Brain microvascular endothelial cell (primary cell): Measurements from ENCODE around the gene TMEM95.

Experiments used
- DNase-seq: peaks from one replicate; pipeline ENCODE4 v3.0.0-alpha.2; 2020
- H3K27ac ChIP-seq: fragments of 250-450 bp; sonication (Bioruptor Pico); 2 replicates; pipeline ENCODE4 v1.5.1; 2020; ENCODE audit warnings: mild to moderate bottlenecking, moderate library complexity
- H3K27me3 ChIP-seq: fragments of 250-450 bp; sonication (Bioruptor Pico); replicated peaks from 2 replicates; pipeline ENCODE4 v1.5.1; 2020; ENCODE audit warnings: mild to moderate bottlenecking
- H3K36me3 ChIP-seq: fragments of 250-450 bp; sonication (Bioruptor Pico); replicated peaks from 2 replicates; pipeline ENCODE4 v1.5.1; 2020; ENCODE audit warnings: mild to moderate bottlenecking
- H3K4me3 ChIP-seq: 2 replicates; pipeline ENCODE4 v1.5.1; 2011; ENCODE audit warnings: low read depth, mild to moderate bottlenecking, control low read depth, low read length, moderate library complexity
- CTCF ChIP-seq: IDR thresholded peaks from 2 replicates; pipeline ENCODE4 v1.5.1; 2011; ENCODE audit warnings: low read depth, mild to moderate bottlenecking, moderate library complexity, low read length, control low read depth, inconsistent platforms; ENCODE audit errors: missing control alignments
- in situ Hi-C: cut with HindIII; loops from 2 replicates; pipeline ENCODE4 v1.10.0; 2017; ENCODE audit warnings: low sequenced_read_pairs, low pct_ligation_motif_present

The TMEM95 gene

GRCh38 chr17:7384489-7385081 lies 29.6 kb downstream of the TMEM95 start:
- in situ Hi-C loops: no loop called here
- TF ChIP-seq CTCF: no peak
- H3K27ac ChIP-seq: no peak overlapping the region

GRCh38 chr17:7388856-7389255 lies 33.9 kb downstream of the TMEM95 start:
- in situ Hi-C loops: no loop called here
- no peaks in the 10 kb centered on the region for H3K27me3 ChIP-seq
- TF ChIP-seq CTCF: no peak
- DNase-seq: no peak
- peaks cover 43% of the 10 kb centered on the region for H3K36me3 ChIP-seq
- no peak overlapping the region for H3K27ac ChIP-seq
- H3K4me3 ChIP-seq: no peak overlapping the region

More at GRCh38 chr17:7384489-7385081, 29.6 kb downstream of the TMEM95 start:
- H3K27me3 ChIP-seq: peaks cover 20% of the 10 kb centered on the region
- H3K4me3 ChIP-seq: peak overlapping the region; percentile 42
- no peak for DNase-seq
- H3K36me3 ChIP-seq: peaks cover 11% of the 10 kb centered on the region

GRCh38 chr17:7389924-7390910 lies 35.3 kb downstream of the TMEM95 start:
- DNase-seq: no peak
- Histone ChIP-seq H3K27ac (no peak overlapping the region), H3K27me3 (no peaks in the 10 kb centered on the region), H3K36me3 (peaks cover 43% of the 10 kb centered on the region), H3K4me3 (no peak overlapping the region)
- in situ Hi-C loops: no loop called here
- no peak for TF ChIP-seq CTCF

- no peak for DNase-seq
- no peak overlapping the region for H3K27ac ChIP-seq
- in situ Hi-C loops: no loop called here
- H3K4me3 ChIP-seq: no peak overlapping the region
- no peaks in the 10 kb centered on the region for H3K27me3 ChIP-seq
- peaks cover 43% of the 10 kb centered on the region for H3K36me3 ChIP-seq
- no peak for TF ChIP-seq CTCF
Measured at GRCh38 chr17:7391307-7391706, 36.4 kb downstream of the TMEM95 start.

GRCh38 chr17:7392696-7393612 lies 38.0 kb downstream of the TMEM95 start:
- H3K27ac ChIP-seq: no peak overlapping the region
- peaks cover 43% of the 10 kb centered on the region for H3K36me3 ChIP-seq

More at GRCh38 chr17:7392696-7393612, 38.0 kb downstream of the TMEM95 start:
- H3K27me3 ChIP-seq: no peaks in the 10 kb centered on the region
- TF ChIP-seq CTCF: no peak
- no peak for DNase-seq
- in situ Hi-C loops: no loop called here
- H3K4me3 ChIP-seq: peak overlapping the region; percentile 83
